Hindlimb muscle (tissue), 1 donor: ENCODE results near the gene TUBA8. TPM values are rescaled to one million over a fixed set of nuclear protein-coding genes. Genes with fewer than 3 reads are reported as not detected.
"Not testable (repeated sequence)": the region's sequence is repeated elsewhere in the genome, so short reads cannot be mapped to it uniquely, and the experiment has no call there.

Source experiments
- DNase-seq: peaks from one replicate; pipeline ENCODE4 v3.0.0-alpha.2; 2013
- polyA plus RNA-seq: library from polyadenylated mRNA; unstranded; fragments of 120-200 nt; gene quantifications from one replicate; pipeline ENCODE4 v1.2.1, GENCODE V29; 2013; ENCODE audit not compliant: insufficient read length

Gene TUBA8
- polyA plus RNA-seq, 1 donor: 21.0 TPM

- DNase-seq: not testable (repeated sequence)
These were observed 3.9 kb upstream of the TUBA8 start for GRCh38 chr22:18106550-18107341.

- DNase-seq: no peak
These were observed 2.4 kb upstream of the TUBA8 start for GRCh38 chr22:18108187-18108586.

- DNase-seq: no peak
These were observed 1.0 kb upstream of the TUBA8 start for GRCh38 chr22:18109410-18110193.

GRCh38 chr22:18110954-18111758, 547 bp downstream of the TUBA8 start:
- no peak for DNase-seq

- DNase-seq: no peak
These were observed 1.2 kb downstream of the TUBA8 start for GRCh38 chr22:18111759-18112330.

GRCh38 chr22:18112440-18112839, 1.8 kb downstream of the TUBA8 start:
- no peak for DNase-seq

GRCh38 chr22:18113680-18114394, 3.2 kb downstream of the TUBA8 start:
- no peak for DNase-seq

- no peak for DNase-seq
These were observed 3.9 kb downstream of the TUBA8 start for GRCh38 chr22:18114495-18114894.

GRCh38 chr22:18114976-18115652, 4.5 kb downstream of the TUBA8 start:
- DNase-seq: no peak

- DNase-seq: no peak
These were observed 5.3 kb downstream of the TUBA8 start for GRCh38 chr22:18115906-18116371.

- DNase-seq: no peak
These were observed 6.0 kb downstream of the TUBA8 start for GRCh38 chr22:18116634-18117033.

GRCh38 chr22:18118345-18118915, 7.8 kb downstream of the TUBA8 start:
- no peak for DNase-seq

GRCh38 chr22:18119409-18120110, 9.0 kb downstream of the TUBA8 start:
- no peak for DNase-seq

- no peak for DNase-seq
These were observed 10.2 kb downstream of the TUBA8 start for GRCh38 chr22:18120857-18121256.

- DNase-seq: no peak
These were observed 10.9 kb downstream of the TUBA8 start for GRCh38 chr22:18121506-18121905.

- DNase-seq: no peak
These were observed 11.4 kb downstream of the TUBA8 start for GRCh38 chr22:18121954-18122554.

GRCh38 chr22:18123476-18124025, 12.9 kb downstream of the TUBA8 start:
- DNase-seq: not testable (repeated sequence)

- no peak for DNase-seq
These were observed 16.0 kb downstream of the TUBA8 start for GRCh38 chr22:18126606-18127005.

GRCh38 chr22:18130018-18130417, 19.4 kb downstream of the TUBA8 start:
- DNase-seq: no peak
